ENCODE measurements around the gene MYO5A. TPM values are rescaled to one million over a fixed set of nuclear protein-coding genes. Genes with fewer than 3 reads are reported as not detected.

Gene MYO5A
- polyA plus RNA-seq, 3 donors: 6.9 to 33.5 (median 16.6) TPM

- Mint-ChIP-seq H3K4me1 (peaks cover 17% of the 10 kb centered on the region), H3K9me3 (no peaks in the 10 kb centered on the region), H3K4me3 (no peak overlapping the region), H3K36me3 (no peaks in the 10 kb centered on the region), H3K27ac (no peak overlapping the region), H3K27me3 (ENCODE audit: low read depth in 3 of 3) (peaks cover 0 to 2% (median 1%) of the 10 kb centered on the region in 3 donors)
- intact Hi-C loops (cut with micrococcal nuclease): no loop called here
- Histone ChIP-seq H3K27ac (ENCODE audit: low read depth in 1 of 2, low read length in 2 of 2) (no peak overlapping the region), H3K4me2 (replicated peaks; ENCODE audit: extremely low read depth, low read length, poor library complexity, severe bottlenecking) (no peak overlapping the region), H3K27me3 (ENCODE audit: control insufficient read depth in 2 of 2, insufficient read depth in 2 of 2, low read length in 2 of 2) (no peaks in the 10 kb centered on the region), H3K9ac (ENCODE audit: insufficient read depth, low read length, poor library complexity, severe bottlenecking) (peak overlapping the region; percentile 31), H3K79me2 (ENCODE audit: insufficient read depth, low read length) (no peaks in the 10 kb centered on the region), H3K36me3 (replicated peaks in 1 of 2; ENCODE audit: control insufficient read depth in 1 of 2, insufficient read depth in 2 of 2, low read length in 2 of 2) (no peaks in the 10 kb centered on the region), H3K4me1 (ENCODE audit: control insufficient read depth in 1 of 2, insufficient read depth in 2 of 2, low read length in 2 of 2) (peaks cover 13 to 16% of the 10 kb centered on the region in 2 donors), H2AFZ (ENCODE audit: insufficient read depth, low read depth, low read length, poor library complexity, severe bottlenecking) (no peak overlapping the region), H4K20me1 (ENCODE audit: insufficient read depth, low read length) (no peaks in the 10 kb centered on the region), H3K4me3 (replicated peaks in 1 of 3; ENCODE audit: low read depth in 2 of 3, low read length in 3 of 3) (no peak overlapping the region), H3K9me3 (replicated peaks in 1 of 2; ENCODE audit: control insufficient read depth in 1 of 2, insufficient read depth in 1 of 2, low read length in 2 of 2) (no peaks in the 10 kb centered on the region)
- 100% methylated on average over 7 of the region's 10 CpGs for WGBS (ENCODE audit: insufficient coverage)
- no peak for DNase-seq
- no peak for TF ChIP-seq CTCF (IDR thresholded peaks at IDR 0.05)
Observed at GRCh38 chr15:52261026-52261425, 267.7 kb downstream of the MYO5A start.

- no peak for DNase-seq
- Histone ChIP-seq H3K9me3 (replicated peaks in 1 of 2; ENCODE audit: control insufficient read depth in 1 of 2, insufficient read depth in 1 of 2, low read length in 2 of 2) (no peaks in the 10 kb centered on the region), H3K79me2 (ENCODE audit: insufficient read depth, low read length) (no peaks in the 10 kb centered on the region), H3K27ac (ENCODE audit: low read depth in 1 of 2, low read length in 2 of 2) (no peak overlapping the region), H3K9ac (ENCODE audit: insufficient read depth, low read length, poor library complexity, severe bottlenecking) (no peak overlapping the region), H3K4me3 (replicated peaks in 1 of 3; ENCODE audit: low read depth in 2 of 3, low read length in 3 of 3) (no peak overlapping the region), H3K4me1 (ENCODE audit: control insufficient read depth in 1 of 2, insufficient read depth in 2 of 2, low read length in 2 of 2) (peaks cover 16 to 25% of the 10 kb centered on the region in 2 donors), H2AFZ (ENCODE audit: insufficient read depth, low read depth, low read length, poor library complexity, severe bottlenecking) (no peak overlapping the region), H3K27me3 (ENCODE audit: control insufficient read depth in 2 of 2, insufficient read depth in 2 of 2, low read length in 2 of 2) (no peaks in the 10 kb centered on the region), H4K20me1 (ENCODE audit: insufficient read depth, low read length) (no peaks in the 10 kb centered on the region), H3K4me2 (replicated peaks; ENCODE audit: extremely low read depth, low read length, poor library complexity, severe bottlenecking) (no peak overlapping the region), H3K36me3 (replicated peaks in 1 of 2; ENCODE audit: control insufficient read depth in 1 of 2, insufficient read depth in 2 of 2, low read length in 2 of 2) (no peaks in the 10 kb centered on the region)
- Mint-ChIP-seq H3K4me3 (no peak overlapping the region), H3K36me3 (no peaks in the 10 kb centered on the region), H3K9me3 (no peaks in the 10 kb centered on the region), H3K27ac (no peak overlapping the region), H3K27me3 (ENCODE audit: low read depth in 3 of 3) (peaks cover 0 to 2% (median 1%) of the 10 kb centered on the region in 3 donors), H3K4me1 (peaks cover 23% of the 10 kb centered on the region)
- TF ChIP-seq CTCF (IDR thresholded peaks at IDR 0.05): no peak
- WGBS (ENCODE audit: insufficient coverage): 100% methylated on average over 1 of the region's 4 CpGs
- intact Hi-C loops (cut with micrococcal nuclease): loop anchor here in 1 of 2 donors (5.0 kb wide), 1 partner anchor 478 kb away; no protein-coding TSS in a partner anchor
Observed at GRCh38 chr15:52259503-52259902, 269.2 kb downstream of the MYO5A start.
